Measurements from ENCODE around the gene RFESD. TPM values are rescaled to one million over a fixed set of nuclear protein-coding genes. Genes with fewer than 3 reads are reported as not detected.
A peak's percentile ranks its signal among the peaks of the same experiment; 100 is the strongest.

The RFESD gene
- total RNA-seq, 1 donor: 4.7 TPM

DNA sequence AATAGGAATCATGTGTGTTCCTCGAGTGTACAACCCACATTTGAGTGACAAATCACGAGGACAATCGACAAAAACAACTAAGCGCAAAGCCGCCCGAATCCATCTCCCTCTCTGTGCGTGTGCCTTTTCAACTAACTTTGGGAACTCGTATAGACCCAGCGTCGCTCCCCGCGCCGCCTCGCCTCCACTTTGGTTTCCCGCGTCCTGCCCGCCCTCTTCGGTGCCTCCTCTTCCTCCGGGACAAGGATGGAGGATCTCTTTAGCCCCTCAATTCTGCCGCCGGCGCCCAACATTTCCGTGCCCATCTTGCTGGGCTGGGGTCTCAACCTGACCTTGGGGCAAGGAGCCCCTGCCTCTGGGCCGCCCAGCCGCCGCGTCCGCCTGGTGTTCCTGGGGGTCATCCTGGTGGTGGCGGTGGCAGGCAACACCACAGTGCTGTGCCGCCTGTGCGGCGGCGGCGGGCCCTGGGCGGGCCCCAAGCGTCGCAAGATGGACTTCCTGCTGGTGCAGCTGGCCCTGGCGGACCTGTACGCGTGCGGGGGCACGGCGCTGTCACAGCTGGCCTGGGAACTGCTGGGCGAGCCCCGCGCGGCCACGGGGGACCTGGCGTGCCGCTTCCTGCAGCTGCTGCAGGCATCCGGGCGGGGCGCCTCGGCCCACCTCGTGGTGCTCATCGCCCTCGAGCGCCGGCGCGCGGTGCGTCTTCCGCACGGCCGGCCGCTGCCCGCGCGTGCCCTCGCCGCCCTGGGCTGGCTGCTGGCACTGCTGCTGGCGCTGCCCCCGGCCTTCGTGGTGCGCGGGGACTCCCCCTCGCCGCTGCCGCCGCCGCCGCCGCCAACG, 26.3 kb upstream of the RFESD start, which contains the start of gene GPR150:
Gene GPR150, plus strand, starts transcription at position 58 of the 840 bp plus-strand sequence. Its CDS starts 189 bp downstream, at position 247.
- TF ChIP-seq, protein P1, sequence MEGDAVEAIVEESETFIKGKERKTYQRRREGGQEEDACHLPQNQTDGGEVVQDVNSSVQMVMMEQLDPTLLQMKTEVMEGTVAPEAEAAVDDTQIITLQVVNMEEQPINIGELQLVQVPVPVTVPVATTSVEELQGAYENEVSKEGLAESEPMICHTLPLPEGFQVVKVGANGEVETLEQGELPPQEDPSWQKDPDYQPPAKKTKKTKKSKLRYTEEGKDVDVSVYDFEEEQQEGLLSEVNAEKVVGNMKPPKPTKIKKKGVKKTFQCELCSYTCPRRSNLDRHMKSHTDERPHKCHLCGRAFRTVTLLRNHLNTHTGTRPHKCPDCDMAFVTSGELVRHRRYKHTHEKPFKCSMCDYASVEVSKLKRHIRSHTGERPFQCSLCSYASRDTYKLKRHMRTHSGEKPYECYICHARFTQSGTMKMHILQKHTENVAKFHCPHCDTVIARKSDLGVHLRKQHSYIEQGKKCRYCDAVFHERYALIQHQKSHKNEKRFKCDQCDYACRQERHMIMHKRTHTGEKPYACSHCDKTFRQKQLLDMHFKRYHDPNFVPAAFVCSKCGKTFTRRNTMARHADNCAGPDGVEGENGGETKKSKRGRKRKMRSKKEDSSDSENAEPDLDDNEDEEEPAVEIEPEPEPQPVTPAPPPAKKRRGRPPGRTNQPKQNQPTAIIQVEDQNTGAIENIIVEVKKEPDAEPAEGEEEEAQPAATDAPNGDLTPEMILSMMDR (IDR thresholded peaks at IDR 0.05; ENCODE audit: insufficient read depth, low read length): no peak
- no peak for DNase-seq (ENCODE audit: low read depth)
- H3K4me3 ChIP-seq (ENCODE audit: low read depth, low read length): peak within 1 kb of the TSS; percentile 59

DNA sequence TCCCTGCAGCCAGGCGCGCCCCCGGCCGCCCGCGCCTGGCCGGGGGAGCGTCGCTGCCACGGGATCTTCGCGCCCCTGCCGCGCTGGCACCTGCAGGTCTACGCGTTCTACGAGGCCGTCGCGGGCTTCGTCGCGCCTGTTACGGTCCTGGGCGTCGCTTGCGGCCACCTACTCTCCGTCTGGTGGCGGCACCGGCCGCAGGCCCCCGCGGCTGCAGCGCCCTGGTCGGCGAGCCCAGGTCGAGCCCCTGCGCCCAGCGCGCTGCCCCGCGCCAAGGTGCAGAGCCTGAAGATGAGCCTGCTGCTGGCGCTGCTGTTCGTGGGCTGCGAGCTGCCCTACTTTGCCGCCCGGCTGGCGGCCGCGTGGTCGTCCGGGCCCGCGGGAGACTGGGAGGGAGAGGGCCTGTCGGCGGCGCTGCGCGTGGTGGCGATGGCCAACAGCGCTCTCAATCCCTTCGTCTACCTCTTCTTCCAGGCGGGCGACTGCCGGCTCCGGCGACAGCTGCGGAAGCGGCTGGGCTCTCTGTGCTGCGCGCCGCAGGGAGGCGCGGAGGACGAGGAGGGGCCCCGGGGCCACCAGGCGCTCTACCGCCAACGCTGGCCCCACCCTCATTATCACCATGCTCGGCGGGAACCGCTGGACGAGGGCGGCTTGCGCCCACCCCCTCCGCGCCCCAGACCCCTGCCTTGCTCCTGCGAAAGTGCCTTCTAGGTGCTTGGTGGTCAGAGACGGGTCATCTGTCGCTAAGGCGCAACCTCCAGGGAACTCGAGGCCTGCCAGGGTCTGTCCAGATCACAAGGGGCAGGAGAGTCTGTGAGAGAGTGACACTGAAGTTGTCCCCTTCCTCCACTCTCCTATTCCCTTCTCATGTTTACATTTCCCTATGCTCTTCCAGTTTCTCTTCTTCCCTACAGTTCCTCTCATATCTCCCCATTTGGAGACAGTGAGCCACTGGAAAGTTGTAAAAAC, 25.4 kb upstream of the RFESD start:
- H3K4me3 ChIP-seq (ENCODE audit: low read depth, low read length): peak overlapping the region; percentile 59
- DNase-seq (ENCODE audit: low read depth): no peak
- TF ChIP-seq, protein P1 (IDR thresholded peaks at IDR 0.05; ENCODE audit: insufficient read depth, low read length): no peak

DNA sequence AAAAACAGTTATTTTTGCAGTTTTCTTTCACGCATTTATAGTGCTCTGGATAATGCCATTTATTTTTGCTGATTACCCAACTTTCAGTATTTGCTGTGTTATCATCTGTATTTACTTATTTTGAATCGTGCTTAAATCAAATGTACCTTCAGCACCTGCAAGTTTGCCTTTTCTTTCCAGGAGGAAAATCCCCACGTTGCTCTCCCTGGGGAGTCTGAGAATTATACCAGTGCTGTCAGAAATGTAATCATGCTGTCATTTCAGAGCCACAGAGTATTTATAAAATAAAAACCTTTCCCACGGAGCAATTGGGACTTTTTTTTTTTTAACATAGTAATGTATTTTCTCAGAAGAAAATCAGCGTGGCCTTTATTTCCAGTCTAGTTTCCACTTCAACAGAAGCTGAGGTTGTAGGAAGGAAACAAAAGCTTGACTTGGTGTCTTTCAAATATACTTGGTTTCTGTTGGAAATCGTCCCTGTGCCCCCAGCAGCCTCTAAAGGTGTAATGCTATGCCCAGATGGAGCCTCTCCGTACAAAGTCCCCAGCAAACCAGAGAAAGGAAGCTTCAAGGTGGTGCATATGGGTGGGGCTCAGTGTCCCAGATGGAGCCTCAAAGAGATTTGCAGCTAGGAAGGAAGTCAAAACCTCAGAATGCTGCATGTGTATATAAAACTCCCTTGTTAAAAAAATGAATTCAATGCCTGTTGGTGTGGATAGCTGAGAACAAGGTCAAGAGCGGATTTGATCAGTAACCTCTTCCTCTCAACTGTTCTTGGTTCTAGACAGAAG, 24.5 kb upstream of the RFESD start:
- no peak for DNase-seq (ENCODE audit: low read depth)
- H3K4me3 ChIP-seq (ENCODE audit: low read depth, low read length): no peak overlapping the region
- TF ChIP-seq, protein P1 (IDR thresholded peaks at IDR 0.05; ENCODE audit: insufficient read depth, low read length): no peak

DNA sequence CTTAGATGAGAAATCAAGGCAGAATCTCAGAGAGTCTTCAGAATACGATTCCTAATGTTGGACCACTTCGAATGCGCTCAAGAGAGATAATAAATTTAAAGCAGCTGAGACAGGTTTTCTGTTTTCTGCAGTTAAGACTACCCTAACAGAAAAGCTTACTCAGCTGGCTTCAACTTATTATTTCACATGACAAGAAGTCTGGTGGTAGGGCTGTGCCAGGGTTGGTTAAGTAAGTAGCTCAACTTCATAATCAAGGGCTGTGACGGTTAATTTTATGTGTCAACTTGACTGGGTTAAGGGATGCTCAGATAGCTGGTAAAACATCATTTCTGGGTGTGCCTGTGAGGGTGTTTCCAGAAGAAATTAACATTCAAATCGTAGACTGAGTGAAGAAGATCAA, 22.9 kb upstream of the RFESD start:
- TF ChIP-seq, protein P1 (IDR thresholded peaks at IDR 0.05; ENCODE audit: insufficient read depth, low read length): no peak
- DNase-seq (ENCODE audit: low read depth): no peak
- no peak overlapping the region for H3K4me3 ChIP-seq (ENCODE audit: low read depth, low read length)

DNA sequence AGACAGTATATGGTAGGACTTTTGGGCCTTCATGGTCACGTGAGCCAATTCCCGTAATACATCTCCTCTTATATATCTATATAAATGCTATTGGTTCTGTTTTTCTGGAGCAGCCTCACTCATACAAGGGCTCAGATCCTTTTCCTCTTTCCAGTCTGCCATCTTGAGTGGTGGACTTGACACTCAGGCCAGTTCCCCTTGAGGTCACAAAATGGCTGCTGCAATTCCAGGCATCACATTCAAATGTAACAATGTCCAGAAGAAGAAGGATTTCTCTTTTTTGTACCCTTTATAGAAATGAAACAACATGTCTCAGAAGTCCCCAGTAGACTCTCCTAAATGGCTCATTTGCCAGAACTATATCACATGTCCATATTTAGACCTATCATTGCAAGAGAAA, 22.2 kb upstream of the RFESD start:
- TF ChIP-seq, protein P1 (IDR thresholded peaks at IDR 0.05; ENCODE audit: insufficient read depth, low read length): no peak
- no peak overlapping the region for H3K4me3 ChIP-seq (ENCODE audit: low read depth, low read length)
- DNase-seq (ENCODE audit: low read depth): no peak

DNA sequence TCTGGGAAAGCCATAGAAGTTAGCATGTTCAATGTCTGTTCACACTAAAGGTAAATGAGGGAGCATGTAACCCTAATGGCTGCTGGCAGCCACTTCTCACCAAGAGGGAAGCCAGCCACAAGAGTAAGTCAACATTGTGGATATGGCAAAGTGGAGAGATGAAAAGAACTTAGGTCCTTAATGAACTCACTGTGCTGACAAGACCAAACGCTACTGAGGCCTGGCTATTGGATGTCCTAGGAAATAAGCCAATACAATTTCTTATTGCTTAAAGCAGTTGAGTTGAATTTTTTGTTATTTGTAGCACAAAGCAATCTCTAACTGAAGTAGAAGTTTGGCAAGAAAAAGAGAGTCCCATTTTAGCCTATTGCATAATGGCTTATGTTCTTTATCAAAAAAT, 19.9 kb upstream of the RFESD start:
- TF ChIP-seq, protein P1 (IDR thresholded peaks at IDR 0.05; ENCODE audit: insufficient read depth, low read length): no peak

More for the DNA sequence above, 19.9 kb upstream of the RFESD start:
- H3K4me3 ChIP-seq (ENCODE audit: low read depth, low read length): no peak overlapping the region
- DNase-seq (ENCODE audit: low read depth): peak; percentile 48
